ENCODE data around the gene NAV1. TPM values are rescaled to one million over a fixed set of nuclear protein-coding genes. Genes with fewer than 3 reads are reported as not detected.
A peak's percentile ranks its signal among the peaks of the same experiment; 100 is the strongest.

NAV1 gene
- polyA plus RNA-seq, 1 experiment: 21.6 TPM

- ChIA-PET CTCF (interaction anchor here (0.6 to 1.5 kb wide), 8 partner anchors 9 to 270 kb away, joined by 3 to 9 read pairs (median 4); no protein-coding TSS in a partner anchor), POLR2A (no interaction called here)
- H3K36me3 ChIP-seq (ENCODE audit: control insufficient read depth, insufficient read depth, low read length): no peaks in the 10 kb centered on the region
- H3K4me3 ChIP-seq (ENCODE audit: low read depth, low read length): no peak overlapping the region
- no peaks in the 10 kb centered on the region for H3K27me3 ChIP-seq (ENCODE audit: control insufficient read depth, insufficient read depth, low read length)
- TF ChIP-seq CTCF (IDR thresholded peaks at IDR 0.05; ENCODE audit: insufficient read depth, low read depth, low read length): no peak
- no peak for DNase-seq (ENCODE audit: low read depth)
These were observed 13.6 kb upstream of the NAV1 start for GRCh38 chr1:201525193-201525778.

- ChIA-PET CTCF (interaction anchor here (0.6 to 1.0 kb wide), 4 partner anchors 14 to 265 kb away, joined by 3 to 4 read pairs (median 3); no protein-coding TSS in a partner anchor), POLR2A (no interaction called here)
- DNase-seq (ENCODE audit: low read depth): no peak
- Histone ChIP-seq H3K36me3 (ENCODE audit: control insufficient read depth, insufficient read depth, low read length) (no peaks in the 10 kb centered on the region), H3K4me3 (ENCODE audit: low read depth, low read length) (no peak overlapping the region), H3K27me3 (ENCODE audit: control insufficient read depth, insufficient read depth, low read length) (no peaks in the 10 kb centered on the region)
- TF ChIP-seq CTCF (IDR thresholded peaks at IDR 0.05; ENCODE audit: insufficient read depth, low read depth, low read length): no peak
These were observed 11.0 kb upstream of the NAV1 start for GRCh38 chr1:201527879-201528278.

- H3K27me3 ChIP-seq (ENCODE audit: control insufficient read depth, insufficient read depth, low read length): no peaks in the 10 kb centered on the region
- ChIA-PET CTCF (interaction anchor here (0.6 to 9.8 kb wide), 6 partner anchors 15 to 265 kb away, joined by 3 to 103 read pairs (median 4); no protein-coding TSS in a partner anchor), POLR2A (no interaction called here)
- H3K36me3 ChIP-seq (ENCODE audit: control insufficient read depth, insufficient read depth, low read length): no peaks in the 10 kb centered on the region
- no peak for TF ChIP-seq CTCF (IDR thresholded peaks at IDR 0.05; ENCODE audit: insufficient read depth, low read depth, low read length)
- H3K4me3 ChIP-seq (ENCODE audit: low read depth, low read length): no peak overlapping the region
- DNase-seq (ENCODE audit: low read depth): no peak
These were observed 10.2 kb upstream of the NAV1 start for GRCh38 chr1:201528631-201529252.

GRCh38 chr1:201530741-201531531, 8.0 kb upstream of the NAV1 start:
- peak; percentile 89 for TF ChIP-seq CTCF (IDR thresholded peaks at IDR 0.05; ENCODE audit: insufficient read depth, low read depth, low read length)
- ChIA-PET CTCF (interaction anchor here (0.6 to 9.8 kb wide), 55 partner anchors 9 to 710 kb away, joined by 3 to 135 read pairs (median 3); partner anchors contain the start of genes CSRP1 and PHLDA3), POLR2A (interaction anchor here (0.6 kb wide), 1 partner anchor 109 kb away, joined by 3 read pairs; the partner anchor contains the start of gene TNNI1)
- Histone ChIP-seq H3K4me3 (ENCODE audit: low read depth, low read length) (no peak overlapping the region), H3K36me3 (ENCODE audit: control insufficient read depth, insufficient read depth, low read length) (no peaks in the 10 kb centered on the region), H3K27me3 (ENCODE audit: control insufficient read depth, insufficient read depth, low read length) (no peaks in the 10 kb centered on the region)
- DNase-seq (ENCODE audit: low read depth): peak; percentile 81

Measured in BJ (cell line).